NCI-H510A treated with DMSO at 0.1 percent for 48 hours (cell line): ENCODE measurements around the gene PRKAR2B.

Experiments
- DNase-seq: peaks from one replicate; lab custom pipeline; 2025; lab: John Stamatoyannopoulos, UW

PRKAR2B gene

GRCh38 chr7:107044347-107045194 lies at the start of gene PRKAR2B:
TSS of gene PRKAR2B (plus strand) at chr7:107044705. CDS start at chr7:107044908, 203 bp downstream.
- DNase-seq = peak; percentile 19

GRCh38 chr7:106994833-106995232 lies 49.7 kb upstream of the PRKAR2B start:
- no peak for DNase-seq

- DNase-seq = no peak
These were observed 46.8 kb upstream of the PRKAR2B start for GRCh38 chr7:106997487-106998271.

- DNase-seq = no peak
These were observed 45.5 kb upstream of the PRKAR2B start for GRCh38 chr7:106999023-106999422.

- DNase-seq = no peak
These were observed 43.0 kb upstream of the PRKAR2B start for GRCh38 chr7:107001490-107001889.

GRCh38 chr7:107002126-107002525 lies 42.4 kb upstream of the PRKAR2B start:
- DNase-seq = no peak

GRCh38 chr7:107002529-107002998 lies 41.9 kb upstream of the PRKAR2B start:
- DNase-seq = no peak

GRCh38 chr7:107007007-107007891 lies 37.3 kb upstream of the PRKAR2B start:
- no peak for DNase-seq

- DNase-seq = no peak
These were observed 36.6 kb upstream of the PRKAR2B start for GRCh38 chr7:107007892-107008287.

- no peak for DNase-seq
These were observed 34.7 kb upstream of the PRKAR2B start for GRCh38 chr7:107009846-107010203.

- DNase-seq = no peak
These were observed 31.8 kb upstream of the PRKAR2B start for GRCh38 chr7:107012691-107013090.

GRCh38 chr7:107014387-107015023 lies 30.0 kb upstream of the PRKAR2B start:
- DNase-seq = no peak

- DNase-seq = no peak
These were observed 28.2 kb upstream of the PRKAR2B start for GRCh38 chr7:107016312-107016711.

- DNase-seq = no peak
These were observed 26.4 kb upstream of the PRKAR2B start for GRCh38 chr7:107017965-107018719.

- no peak for DNase-seq
These were observed 24.1 kb upstream of the PRKAR2B start for GRCh38 chr7:107020400-107020799.

- DNase-seq = no peak
These were observed 22.9 kb upstream of the PRKAR2B start for GRCh38 chr7:107021600-107021999.

GRCh38 chr7:107023522-107024151 lies 20.9 kb upstream of the PRKAR2B start:
- DNase-seq = no peak

- no peak for DNase-seq
These were observed 19.6 kb upstream of the PRKAR2B start for GRCh38 chr7:107024906-107025305.

- DNase-seq = no peak
These were observed 18.9 kb upstream of the PRKAR2B start for GRCh38 chr7:107025449-107026103.

- no peak for DNase-seq
These were observed 18.3 kb upstream of the PRKAR2B start for GRCh38 chr7:107026166-107026565.
